Measurements from ENCODE around the gene TRAF7.

DNA sequence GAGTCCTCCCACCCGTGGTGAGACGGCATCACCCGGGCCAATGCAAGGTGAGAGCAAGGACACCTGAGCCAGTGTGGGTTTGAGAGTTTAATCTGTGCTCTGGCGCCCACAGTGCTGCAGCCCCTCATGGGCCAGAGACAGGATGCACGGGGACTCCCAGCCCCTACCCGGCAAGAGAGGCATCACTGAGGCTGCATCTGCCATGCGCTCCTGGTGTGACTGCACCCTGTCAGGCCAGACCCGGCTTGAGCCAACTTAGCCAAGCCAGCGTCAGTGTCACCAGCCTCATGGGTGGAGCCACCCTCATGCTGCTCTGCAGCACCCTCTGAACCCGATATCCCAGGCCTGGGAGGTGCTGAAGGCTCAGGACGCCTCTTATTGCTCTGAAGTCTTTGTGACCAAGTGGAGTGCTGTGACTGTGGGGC, 56.4 kb downstream of the TRAF7 start:
- TF ChIP-seq POLR2AphosphoS5 (IDR thresholded peaks at IDR 0.05; ENCODE audit: insufficient read depth in 1 of 2, low read depth in 1 of 2) (no peak), POLR2A (IDR thresholded peaks at IDR 0.05) (no peak)
